Nephron progenitor cell (in vitro differentiated cells): ENCODE measurements around the gene GART.

ENCODE experiments used
- DNase-seq: peaks from one replicate; pipeline ENCODE4 v3.0.0; 2021
- H3K27ac Mint-ChIP-seq: 2 replicates; pipeline ENCODE4 v1.8.0; 2021; ENCODE audit warnings: mild to moderate bottlenecking, moderate library complexity, mixed read lengths
- H3K27me3 Mint-ChIP-seq: 2 replicates; pipeline ENCODE4 v1.8.0; 2021; ENCODE audit warnings: mild to moderate bottlenecking, low read depth, mixed read lengths; ENCODE audit not compliant: poor library complexity
- H3K36me3 Mint-ChIP-seq: 2 replicates; pipeline ENCODE4 v1.8.0; 2021; ENCODE audit warnings: low read depth, mixed read lengths
- H3K4me1 Mint-ChIP-seq: 2 replicates; pipeline ENCODE4 v1.8.0; 2021; ENCODE audit warnings: mixed read lengths
- H3K4me3 Mint-ChIP-seq: 2 replicates; pipeline ENCODE4 v1.8.0; 2021; ENCODE audit warnings: mild to moderate bottlenecking, moderate library complexity, mixed read lengths
- H3K9me3 Mint-ChIP-seq: 2 replicates; pipeline ENCODE4 v1.8.0; 2021; ENCODE audit warnings: mild to moderate bottlenecking, moderate library complexity, mixed read lengths
- TF ChIP-seq, protein P1 (sequence below): fragments of 200-600 bp; sonication (generic); IDR thresholded peaks from 2 replicates; pipeline ENCODE4 v1.5.0; 2021; ENCODE audit warnings: antibody characterized with exemption

The GART gene

GRCh38 chr21:33552093-33552998, 10.4 kb upstream of the GART start:
- TF ChIP-seq, protein P1, sequence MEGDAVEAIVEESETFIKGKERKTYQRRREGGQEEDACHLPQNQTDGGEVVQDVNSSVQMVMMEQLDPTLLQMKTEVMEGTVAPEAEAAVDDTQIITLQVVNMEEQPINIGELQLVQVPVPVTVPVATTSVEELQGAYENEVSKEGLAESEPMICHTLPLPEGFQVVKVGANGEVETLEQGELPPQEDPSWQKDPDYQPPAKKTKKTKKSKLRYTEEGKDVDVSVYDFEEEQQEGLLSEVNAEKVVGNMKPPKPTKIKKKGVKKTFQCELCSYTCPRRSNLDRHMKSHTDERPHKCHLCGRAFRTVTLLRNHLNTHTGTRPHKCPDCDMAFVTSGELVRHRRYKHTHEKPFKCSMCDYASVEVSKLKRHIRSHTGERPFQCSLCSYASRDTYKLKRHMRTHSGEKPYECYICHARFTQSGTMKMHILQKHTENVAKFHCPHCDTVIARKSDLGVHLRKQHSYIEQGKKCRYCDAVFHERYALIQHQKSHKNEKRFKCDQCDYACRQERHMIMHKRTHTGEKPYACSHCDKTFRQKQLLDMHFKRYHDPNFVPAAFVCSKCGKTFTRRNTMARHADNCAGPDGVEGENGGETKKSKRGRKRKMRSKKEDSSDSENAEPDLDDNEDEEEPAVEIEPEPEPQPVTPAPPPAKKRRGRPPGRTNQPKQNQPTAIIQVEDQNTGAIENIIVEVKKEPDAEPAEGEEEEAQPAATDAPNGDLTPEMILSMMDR: no peak
- no peak for DNase-seq
- peaks cover 4% of the 10 kb centered on the region for H3K27me3 Mint-ChIP-seq
- no peak overlapping the region for H3K4me3 Mint-ChIP-seq
- H3K36me3 Mint-ChIP-seq: peaks cover 100% of the 10 kb centered on the region
- peaks cover 38% of the 10 kb centered on the region for H3K9me3 Mint-ChIP-seq
- peaks cover 7% of the 10 kb centered on the region for H3K4me1 Mint-ChIP-seq
- H3K27ac Mint-ChIP-seq: no peak overlapping the region

- TF ChIP-seq, protein P1: no peak
- Mint-ChIP-seq H3K27me3 (peaks cover 4% of the 10 kb centered on the region), H3K4me3 (no peak overlapping the region), H3K27ac (no peak overlapping the region), H3K9me3 (peaks cover 38% of the 10 kb centered on the region), H3K4me1 (peaks cover 7% of the 10 kb centered on the region), H3K36me3 (peaks cover 100% of the 10 kb centered on the region)
- DNase-seq: no peak
These were observed 9.7 kb upstream of the GART start for GRCh38 chr21:33551664-33552063.

DNA sequence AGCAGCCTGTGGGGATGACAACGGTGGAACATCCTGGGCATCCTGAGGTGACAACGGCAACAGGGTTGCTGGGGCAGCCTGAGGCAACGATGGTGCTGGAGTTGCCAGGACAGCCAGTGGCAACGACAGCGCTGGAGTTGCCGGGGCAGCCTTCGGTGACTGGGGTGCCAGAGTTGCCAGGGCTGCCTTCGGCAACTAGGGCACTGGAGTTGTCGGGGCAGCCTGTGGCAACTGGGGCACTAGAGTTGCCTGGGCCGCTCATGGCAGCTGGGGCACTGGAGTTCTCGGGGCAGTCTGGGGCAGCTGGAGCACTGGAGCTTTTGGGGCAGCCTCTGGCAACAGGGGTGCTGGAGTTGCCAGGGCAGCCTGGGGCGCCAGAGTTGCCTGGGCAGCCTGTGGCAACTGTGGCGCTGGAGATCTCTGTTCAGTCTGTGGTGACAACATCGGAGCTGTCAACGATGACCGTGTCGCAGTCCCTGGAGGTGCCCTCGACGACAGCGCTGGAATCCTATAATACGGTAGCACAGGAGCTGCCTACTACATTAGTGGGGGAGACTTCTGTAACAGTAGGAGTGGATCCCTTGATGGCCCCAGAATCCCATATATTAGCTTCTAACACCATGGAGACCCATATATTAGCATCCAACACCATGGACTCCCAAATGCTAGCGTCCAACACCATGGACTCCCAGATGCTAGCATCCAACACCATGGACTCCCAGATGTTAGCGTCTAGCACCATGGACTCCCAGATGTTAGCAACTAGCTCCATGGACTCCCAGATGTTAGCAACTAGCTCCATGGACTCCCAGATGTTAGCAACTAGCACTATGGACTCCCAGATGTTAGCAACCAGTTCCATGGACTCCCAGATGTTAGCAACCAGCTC, 9.1 kb upstream of the GART start:
- TF ChIP-seq, protein P1: no peak
- Mint-ChIP-seq H3K9me3 (peaks cover 41% of the 10 kb centered on the region), H3K4me3 (no peak overlapping the region), H3K36me3 (peaks cover 100% of the 10 kb centered on the region), H3K27ac (no peak overlapping the region), H3K27me3 (peaks cover 4% of the 10 kb centered on the region), H3K4me1 (peaks cover 8% of the 10 kb centered on the region)
- DNase-seq: no peak

DNA sequence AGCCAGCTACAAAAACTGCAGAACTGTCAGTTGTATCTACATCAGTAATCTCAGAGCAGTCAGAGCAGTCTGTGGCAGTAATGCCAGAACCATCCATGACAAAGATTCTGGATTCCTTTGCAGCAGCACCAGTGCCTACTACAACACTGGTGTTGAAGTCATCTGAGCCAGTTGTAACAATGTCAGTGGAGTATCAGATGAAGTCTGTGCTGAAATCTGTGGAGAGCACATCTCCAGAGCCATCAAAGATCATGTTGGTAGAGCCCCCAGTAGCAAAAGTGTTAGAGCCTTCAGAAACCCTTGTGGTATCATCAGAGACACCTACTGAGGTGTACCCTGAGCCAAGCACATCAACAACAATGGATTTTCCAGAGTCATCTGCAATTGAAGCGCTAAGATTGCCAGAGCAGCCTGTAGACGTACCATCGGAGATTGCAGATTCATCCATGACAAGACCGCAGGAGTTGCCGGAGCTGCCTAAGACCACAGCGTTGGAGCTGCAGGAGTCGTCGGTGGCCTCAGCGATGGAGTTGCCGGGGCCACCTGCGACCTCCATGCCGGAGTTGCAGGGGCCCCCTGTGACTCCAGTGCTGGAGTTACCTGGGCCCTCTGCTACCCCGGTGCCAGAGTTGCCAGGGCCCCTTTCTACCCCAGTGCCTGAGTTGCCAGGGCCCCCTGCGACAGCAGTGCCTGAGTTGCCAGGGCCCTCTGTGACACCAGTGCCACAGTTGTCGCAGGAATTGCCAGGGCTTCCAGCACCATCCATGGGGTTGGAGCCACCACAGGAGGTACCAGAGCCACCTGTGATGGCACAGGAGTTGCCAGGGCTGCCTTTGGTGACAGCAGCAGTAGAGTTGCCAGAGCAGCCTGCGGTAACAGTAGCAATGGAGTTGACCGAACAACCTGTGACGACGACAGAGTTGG, 8.2 kb upstream of the GART start:
- Mint-ChIP-seq H3K27me3 (peaks cover 4% of the 10 kb centered on the region), H3K4me3 (no peak overlapping the region)
- DNase-seq: no peak

GRCh38 chr21:33546086-33546485, 4.2 kb upstream of the GART start:
- H3K27me3 Mint-ChIP-seq: no peaks in the 10 kb centered on the region
- peaks cover 57% of the 10 kb centered on the region for H3K36me3 Mint-ChIP-seq
- TF ChIP-seq, protein P1: no peak
- no peak overlapping the region for H3K27ac Mint-ChIP-seq
- H3K9me3 Mint-ChIP-seq: peaks cover 20% of the 10 kb centered on the region
- peaks cover 29% of the 10 kb centered on the region for H3K4me1 Mint-ChIP-seq
- DNase-seq: no peak
- no peak overlapping the region for H3K4me3 Mint-ChIP-seq

More for the DNA sequence above, 8.2 kb upstream of the GART start:
- TF ChIP-seq, protein P1: no peak
- Mint-ChIP-seq H3K36me3 (peaks cover 98% of the 10 kb centered on the region), H3K4me1 (peaks cover 17% of the 10 kb centered on the region), H3K27ac (no peak overlapping the region), H3K9me3 (peaks cover 39% of the 10 kb centered on the region)
